ENCODE measurements around the gene NTN1.

Gene NTN1

GRCh38 chr17:9215465-9215864, 194.2 kb downstream of the NTN1 start:
- no peak for DNase-seq (ENCODE audit: low spot score)

- no peak for DNase-seq (ENCODE audit: low spot score)
These were observed 196.1 kb downstream of the NTN1 start for GRCh38 chr17:9217151-9218056.

- no peak for DNase-seq (ENCODE audit: low spot score)
These were observed 196.8 kb downstream of the NTN1 start for GRCh38 chr17:9218064-9218635.

- no peak for DNase-seq (ENCODE audit: low spot score)
These were observed 197.6 kb downstream of the NTN1 start for GRCh38 chr17:9218911-9219310.

GRCh38 chr17:9219631-9220397, 198.5 kb downstream of the NTN1 start:
- DNase-seq (ENCODE audit: low spot score): no peak

GRCh38 chr17:9220398-9221146, 199.3 kb downstream of the NTN1 start:
- no peak for DNase-seq (ENCODE audit: low spot score)

- DNase-seq (ENCODE audit: low spot score): no peak
These were observed 200.0 kb downstream of the NTN1 start for GRCh38 chr17:9221147-9221921.

GRCh38 chr17:9221922-9222180, 200.5 kb downstream of the NTN1 start:
- no peak for DNase-seq (ENCODE audit: low spot score)

GRCh38 chr17:9223531-9223930, 202.2 kb downstream of the NTN1 start:
- no peak for DNase-seq (ENCODE audit: low spot score)

- DNase-seq (ENCODE audit: low spot score): no peak
These were observed 203.2 kb downstream of the NTN1 start for GRCh38 chr17:9224485-9224884.

- DNase-seq (ENCODE audit: low spot score): no peak
These were observed 204.2 kb downstream of the NTN1 start for GRCh38 chr17:9225305-9226101.

- DNase-seq (ENCODE audit: low spot score): no peak
These were observed 205.0 kb downstream of the NTN1 start for GRCh38 chr17:9226130-9226793.

GRCh38 chr17:9226794-9227135, 205.5 kb downstream of the NTN1 start:
- DNase-seq (ENCODE audit: low spot score): no peak

- DNase-seq (ENCODE audit: low spot score): no peak
These were observed 206.6 kb downstream of the NTN1 start for GRCh38 chr17:9227819-9228407.

GRCh38 chr17:9228408-9229159, 207.3 kb downstream of the NTN1 start:
- DNase-seq (ENCODE audit: low spot score): no peak

- DNase-seq (ENCODE audit: low spot score): no peak
These were observed 208.0 kb downstream of the NTN1 start for GRCh38 chr17:9229160-9229825.

- no peak for DNase-seq (ENCODE audit: low spot score)
These were observed 208.5 kb downstream of the NTN1 start for GRCh38 chr17:9229826-9230201.

GRCh38 chr17:9230346-9230745, 209.0 kb downstream of the NTN1 start:
- DNase-seq (ENCODE audit: low spot score): no peak
